OCI-LY1 (cell line): ENCODE measurements around the gene OSBPL6.
"Not testable (repeated sequence)": the region's sequence is repeated elsewhere in the genome, so short reads cannot be mapped to it uniquely, and the experiment has no call there.

Experiments used
- H2AFZ ChIP-seq: fragments of 200-600 bp; sonication (generic), shearing (Covaris generic); 2 replicates; pipeline ENCODE4 v1.6.0; 2014; ENCODE audit warnings: antibody characterized with exemption, mild to moderate bottlenecking, low read length
- H3F3A ChIP-seq: fragments of 200-600 bp; sonication (generic), shearing (Covaris generic); 2 replicates; pipeline ENCODE4 v1.6.0; 2014; ENCODE audit warnings: mild to moderate bottlenecking, antibody characterized with exemption, low read length, moderate library complexity; ENCODE audit not compliant: insufficient read depth
- H3K27ac ChIP-seq: fragments of 200-600 bp; sonication (generic); 2 replicates; pipeline ENCODE4 v1.5.1; 2014; ENCODE audit warnings: low read length, mixed run types, mild to moderate bottlenecking, low read depth; ENCODE audit not compliant: poor library complexity, severe bottlenecking
- H3K27me3 ChIP-seq: fragments of 200-600 bp; sonication (generic); 2 replicates; pipeline ENCODE4 v1.6.0; 2014; ENCODE audit warnings: antibody characterized with exemption, mild to moderate bottlenecking, low read length, moderate library complexity; ENCODE audit not compliant: insufficient read depth
- H3K36me3 ChIP-seq: fragments of 200-600 bp; sonication (generic); 2 replicates; pipeline ENCODE4 v1.6.1; 2014; ENCODE audit warnings: mild to moderate bottlenecking, antibody characterized with exemption, low read length, moderate library complexity, mixed read lengths; ENCODE audit not compliant: insufficient read depth
- H3K4me1 ChIP-seq: fragments of 200-600 bp; sonication (generic); 2 replicates; pipeline ENCODE4 v1.5.1; 2014; ENCODE audit warnings: mild to moderate bottlenecking, low read length, moderate library complexity; ENCODE audit not compliant: insufficient read depth, severe bottlenecking
- H3K4me2 ChIP-seq: fragments of 200-600 bp; sonication (generic), shearing (Covaris generic); 2 replicates; pipeline ENCODE4 v1.6.1; 2014; ENCODE audit warnings: low read length
- H3K4me3 ChIP-seq: fragments of 200-600 bp; sonication (generic); 2 replicates; pipeline ENCODE4 v1.5.1; 2014; ENCODE audit warnings: low read length, low read depth, mild to moderate bottlenecking, mixed read lengths; ENCODE audit not compliant: poor library complexity, severe bottlenecking
- H3K79me2 ChIP-seq: fragments of 200-600 bp; shearing (Covaris generic); 2 replicates; pipeline ENCODE4 v1.6.1; 2016; ENCODE audit warnings: mixed run types, low read length, mixed read lengths; ENCODE audit not compliant: insufficient read depth
- H3K9ac ChIP-seq: fragments of 200-600 bp; sonication (generic), shearing (Covaris generic); 2 replicates; pipeline ENCODE4 v1.6.1; 2014; ENCODE audit warnings: mild to moderate bottlenecking, low read length, mixed read lengths
- H3K9me2 ChIP-seq: fragments of 200-600 bp; sonication (generic), shearing (Covaris generic); 2 replicates; pipeline ENCODE4 v1.6.1; 2014; ENCODE audit warnings: low read depth, mild to moderate bottlenecking, low read length, mixed read lengths
- H3K9me3 ChIP-seq: fragments of 200-600 bp; shearing (Covaris generic); 2 replicates; pipeline ENCODE4 v1.6.1; 2014; ENCODE audit warnings: low read length, mixed read lengths
- H4K20me1 ChIP-seq: fragments of 200-600 bp; sonication (generic), shearing (Covaris generic); 2 replicates; pipeline ENCODE4 v1.6.0; 2016; ENCODE audit warnings: mild to moderate bottlenecking, low read length; ENCODE audit not compliant: insufficient read depth
- CTCF ChIP-seq: fragments of 200-600 bp; sonication (generic), shearing (Covaris generic); IDR thresholded peaks from 2 replicates; pipeline ENCODE4 v1.5.1; 2017; ENCODE audit warnings: mild to moderate bottlenecking, antibody characterized with exemption, low read length, moderate library complexity, mixed read lengths
- EZH2 ChIP-seq: fragments of 200-600 bp; sonication (generic), shearing (Covaris generic); IDR thresholded peaks from 2 replicates; pipeline ENCODE4 v1.8.0; 2017; ENCODE audit warnings: borderline replicate concordance, mixed run types, mild to moderate bottlenecking, antibody characterized with exemption, low read length, moderate library complexity, mixed read lengths

OSBPL6 gene

GRCh38 chr2:178412047-178412446 is 217.7 kb downstream of the OSBPL6 start:
- no peaks in the 10 kb centered on the region for H3K79me2 ChIP-seq
- H3K4me1 ChIP-seq: peaks cover 20% of the 10 kb centered on the region
- no peaks in the 10 kb centered on the region for H3K36me3 ChIP-seq
- H2AFZ ChIP-seq: no peak overlapping the region
- no peak overlapping the region for H3K4me3 ChIP-seq
- TF ChIP-seq CTCF (no peak), EZH2 (no peak)
- no peak overlapping the region for H3K9ac ChIP-seq
- no peaks in the 10 kb centered on the region for H3K9me3 ChIP-seq
- no peaks in the 10 kb centered on the region for H3K9me2 ChIP-seq
- peak overlapping the region; percentile 28 for H3K27ac ChIP-seq
- no peak overlapping the region for H3K4me2 ChIP-seq
- H4K20me1 ChIP-seq: no peaks in the 10 kb centered on the region
- H3F3A ChIP-seq: no peaks in the 10 kb centered on the region
- no peaks in the 10 kb centered on the region for H3K27me3 ChIP-seq

- peak overlapping the region; percentile 28 for H3K27ac ChIP-seq
- H3K79me2 ChIP-seq, H3K27me3 ChIP-seq, H3K4me3 ChIP-seq, H4K20me1 ChIP-seq, H3F3A ChIP-seq, H3K4me2 ChIP-seq, H3K36me3 ChIP-seq, H3K9me3 ChIP-seq, H3K9me2 ChIP-seq, H3K9ac ChIP-seq, H2AFZ ChIP-seq: not testable (repeated sequence)
- peaks cover 20% of the 10 kb centered on the region for H3K4me1 ChIP-seq
Measured at GRCh38 chr2:178412453-178412852, 218.1 kb downstream of the OSBPL6 start.

- Histone ChIP-seq H3F3A (no peaks in the 10 kb centered on the region), H3K9ac (peak overlapping the region; percentile 76), H4K20me1 (no peaks in the 10 kb centered on the region), H3K9me2 (no peaks in the 10 kb centered on the region), H3K4me2 (peak overlapping the region; percentile 80), H3K9me3 (no peaks in the 10 kb centered on the region), H3K4me3 (peak overlapping the region; percentile 74), H3K79me2 (no peaks in the 10 kb centered on the region), H3K4me1 (peaks cover 22% of the 10 kb centered on the region), H3K27me3 (no peaks in the 10 kb centered on the region), H2AFZ (peak overlapping the region; percentile 24), H3K36me3 (no peaks in the 10 kb centered on the region), H3K27ac (peak overlapping the region; percentile 70)
- TF ChIP-seq CTCF: no peak
- no peak for TF ChIP-seq EZH2
Measured at GRCh38 chr2:178413472-178414265, 219.4 kb downstream of the OSBPL6 start.
